ENCODE measurements around the gene RPA3.

The RPA3 gene

GRCh38 chr7:7650682-7651206 is 67.7 kb downstream of the RPA3 start:
- DNase-seq: no peak

DNA sequence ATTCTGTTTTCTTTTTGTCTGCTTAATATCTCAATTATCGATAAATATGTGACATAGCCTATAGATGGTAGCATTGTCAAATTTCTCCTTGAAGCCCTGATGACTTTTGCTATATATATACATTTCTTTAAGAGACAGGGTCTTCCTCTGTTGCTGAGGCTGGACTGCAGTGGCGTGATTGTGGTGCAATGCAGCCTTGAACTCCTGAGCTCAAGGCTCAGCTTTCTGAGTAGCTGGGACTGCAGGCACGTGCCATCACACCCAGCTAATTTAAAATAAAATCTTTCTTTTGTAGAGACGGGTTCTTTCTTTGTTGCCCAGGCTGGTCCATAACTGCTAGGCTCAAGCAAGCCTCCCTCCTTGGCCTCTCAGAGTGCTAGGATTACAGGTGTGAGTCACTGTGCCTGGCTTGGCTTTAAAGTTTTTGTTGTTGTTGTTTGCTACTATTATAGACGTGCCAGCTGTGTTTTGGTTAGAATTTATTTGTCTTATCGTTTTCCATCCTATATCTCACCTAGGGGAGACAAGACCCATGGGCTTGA is 70.8 kb downstream of the RPA3 start:
- DNase-seq: no peak

DNA sequence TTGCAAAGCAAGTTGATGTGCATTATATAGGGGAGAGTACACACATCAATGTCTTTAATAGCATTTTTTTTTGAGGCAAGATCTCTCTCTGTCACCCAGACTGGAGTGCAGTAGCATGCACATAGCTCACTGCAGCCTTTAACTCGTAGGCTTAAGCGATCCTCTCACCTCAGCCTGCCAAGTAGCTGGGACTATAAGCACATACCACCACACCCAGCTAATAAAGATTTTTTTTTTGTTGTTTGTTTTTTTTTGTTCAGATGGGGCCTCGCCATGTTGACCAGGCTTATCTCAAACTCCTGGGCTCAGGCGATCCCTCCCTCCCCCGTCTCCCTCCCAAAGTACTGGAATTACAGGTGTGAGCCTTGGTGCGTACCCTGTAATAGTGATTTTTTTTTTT is 76.3 kb downstream of the RPA3 start:
- no peak for DNase-seq

- peak in 1 of 2 donors; percentile 8 for DNase-seq
Measured at GRCh38 chr7:7641129-7641663, 77.2 kb downstream of the RPA3 start.

GRCh38 chr7:7640221-7641128 is 77.9 kb downstream of the RPA3 start, which contains the start of gene UMAD1:
TSS of gene UMAD1 (plus strand) at chr7:7640752. CDS start at chr7:7673372, 32,620 bp downstream.
- DNase-seq: peak; percentile 86 to 91

- peak in 1 of 2 donors; percentile 23 for DNase-seq
Measured at GRCh38 chr7:7639847-7640220, 78.6 kb downstream of the RPA3 start.

DNA sequence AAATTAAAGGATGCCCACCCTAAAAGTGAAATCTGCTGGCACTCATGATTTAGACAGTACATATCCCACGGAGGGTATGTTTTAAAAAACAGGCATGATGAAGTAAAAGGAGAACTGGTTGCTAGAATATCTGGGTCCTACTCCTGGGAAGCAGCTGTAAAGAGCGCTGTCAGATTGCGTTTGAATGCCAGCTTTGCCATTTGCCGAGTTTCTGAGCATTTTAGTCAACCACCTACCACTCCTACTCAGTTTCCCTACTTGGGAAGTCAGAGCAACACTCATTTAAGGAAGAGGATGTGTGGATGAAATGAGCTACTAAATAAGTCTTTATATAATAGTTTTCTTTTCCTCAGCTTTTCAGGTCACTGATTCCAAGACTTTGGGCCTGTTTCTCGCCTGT is 79.0 kb downstream of the RPA3 start:
- peak in 1 of 2 donors; percentile 0 for DNase-seq

DNA sequence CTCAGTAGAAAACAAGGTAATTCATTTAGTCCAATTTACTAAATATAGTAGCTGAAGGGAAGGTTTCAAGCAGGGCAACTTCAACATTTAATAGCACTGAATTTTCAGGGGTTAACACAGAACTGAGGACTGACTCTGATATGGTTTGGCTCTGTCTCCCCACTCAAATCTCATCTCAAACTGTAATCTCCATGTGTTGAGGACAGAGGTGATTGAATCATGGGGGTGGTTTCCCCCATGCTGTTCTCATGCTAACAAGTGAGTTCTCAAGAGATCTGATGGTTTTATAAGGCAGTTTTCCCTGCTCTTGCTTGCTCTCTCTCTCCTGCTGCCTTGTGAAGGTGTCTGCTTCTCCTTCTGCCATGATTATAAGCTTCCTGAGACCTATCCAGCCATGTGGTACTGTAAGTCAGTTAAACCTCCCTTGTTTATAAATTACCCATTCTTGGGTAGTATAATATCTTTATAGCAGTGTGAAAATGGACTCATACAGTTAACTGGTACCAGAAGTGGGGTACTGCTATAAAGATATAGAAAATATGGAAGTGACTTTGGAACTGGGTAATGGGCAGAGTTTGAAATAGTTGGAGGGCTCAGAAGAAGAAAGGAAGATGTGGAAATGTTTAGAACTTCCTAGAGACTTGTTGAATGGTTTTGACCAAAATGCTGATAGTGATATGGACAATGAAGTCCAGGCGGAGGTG is 87.6 kb downstream of the RPA3 start:
- no peak for DNase-seq

GRCh38 chr7:7628476-7628875 is 89.9 kb downstream of the RPA3 start:
- DNase-seq: no peak

GRCh38 chr7:7620644-7621210 is 97.7 kb downstream of the RPA3 start:
- no peak for DNase-seq

GRCh38 chr7:7620236-7620635 is 98.2 kb downstream of the RPA3 start:
- no peak for DNase-seq

- DNase-seq: no peak
Measured at GRCh38 chr7:7618410-7618809, 100.0 kb downstream of the RPA3 start.

GRCh38 chr7:7617550-7617949 is 100.9 kb downstream of the RPA3 start:
- DNase-seq: no peak

DNA sequence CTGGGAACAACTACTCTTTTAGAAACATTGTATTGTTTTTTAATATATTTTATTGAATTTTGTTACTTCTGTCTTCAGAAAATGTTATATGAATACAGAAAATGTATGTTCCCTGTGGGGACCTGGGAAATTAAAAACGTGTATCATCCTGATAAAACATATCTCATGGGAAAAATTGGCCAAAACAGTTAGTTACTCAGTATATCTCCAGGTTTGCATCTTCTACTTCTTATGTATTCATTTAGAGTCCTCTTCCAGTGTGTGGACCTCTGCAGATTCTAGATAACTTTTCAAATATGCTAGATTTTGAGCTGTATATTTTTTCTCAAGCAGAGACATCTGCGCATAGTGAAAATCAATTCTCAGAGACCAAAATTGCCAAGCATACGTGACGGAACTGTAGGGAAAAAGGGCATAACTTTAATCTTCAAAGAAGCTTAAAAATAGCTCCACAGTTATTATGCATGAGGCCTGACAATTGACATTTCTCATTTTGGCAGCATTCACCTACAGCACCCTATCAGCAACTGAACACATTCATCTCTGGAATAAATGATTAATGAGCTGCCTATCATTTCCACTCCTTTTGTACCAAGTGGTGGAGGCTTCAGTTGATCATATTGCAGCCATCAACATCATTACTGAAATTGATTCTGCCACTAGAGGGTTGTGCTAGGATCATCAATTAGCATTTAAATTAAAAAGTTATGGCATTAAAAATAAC is 104.2 kb downstream of the RPA3 start:
- DNase-seq: no peak

DNA sequence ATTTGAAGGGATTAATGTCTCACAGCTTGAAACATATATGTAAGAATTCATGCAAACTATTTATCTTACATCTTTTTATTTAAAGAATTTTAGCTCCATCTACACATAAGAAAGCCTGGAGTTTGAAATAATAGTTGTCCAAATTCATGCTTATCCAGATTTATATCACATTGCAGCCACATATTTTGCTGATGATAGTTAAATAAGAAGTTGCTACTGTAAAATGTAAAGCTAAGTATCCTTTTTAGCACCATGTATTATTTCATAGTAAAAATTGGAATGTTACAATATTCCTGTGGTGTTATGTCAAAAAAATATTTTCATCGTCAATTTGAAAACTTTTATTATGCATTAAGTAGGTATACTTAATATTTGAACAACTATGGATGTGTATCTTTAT is 105.2 kb downstream of the RPA3 start:
- no peak for DNase-seq

GRCh38 chr7:7612519-7612918 is 105.9 kb downstream of the RPA3 start:
- DNase-seq: no peak

- DNase-seq: no peak
Measured at GRCh38 chr7:7609330-7609729, 109.1 kb downstream of the RPA3 start.

GRCh38 chr7:7607010-7607409 is 111.4 kb downstream of the RPA3 start:
- DNase-seq: no peak

DNA sequence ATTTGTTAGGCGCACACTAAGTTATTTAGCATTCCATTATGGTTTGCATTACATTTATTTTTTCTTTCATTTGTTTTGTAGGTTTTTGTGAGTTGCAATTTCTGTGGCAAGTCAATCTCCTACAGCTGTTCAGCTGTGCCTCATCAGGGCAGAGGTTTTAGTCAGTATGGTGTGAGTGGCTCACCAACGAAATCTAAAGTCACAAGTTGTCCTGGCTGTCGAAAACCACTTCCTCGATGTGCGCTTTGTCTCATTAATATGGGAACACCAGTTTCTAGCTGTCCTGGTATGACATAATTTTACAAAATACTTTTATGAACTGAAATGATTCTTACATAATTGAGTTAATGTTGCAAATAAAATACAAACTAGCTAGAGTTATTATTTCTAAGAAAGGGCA is 122.2 kb downstream of the RPA3 start:
- no peak for DNase-seq

- no peak for DNase-seq
Measured at GRCh38 chr7:7595451-7595850, 123.0 kb downstream of the RPA3 start.

All from stimulated activated CD4-positive, alpha-beta T cell treated with anti-CD3 and anti-CD28 coated beads, Interleukin-2, amount 100 ng/mL, for 48 hours (primary cell).